ENCODE results near the gene WNT16.

Gene WNT16

DNA sequence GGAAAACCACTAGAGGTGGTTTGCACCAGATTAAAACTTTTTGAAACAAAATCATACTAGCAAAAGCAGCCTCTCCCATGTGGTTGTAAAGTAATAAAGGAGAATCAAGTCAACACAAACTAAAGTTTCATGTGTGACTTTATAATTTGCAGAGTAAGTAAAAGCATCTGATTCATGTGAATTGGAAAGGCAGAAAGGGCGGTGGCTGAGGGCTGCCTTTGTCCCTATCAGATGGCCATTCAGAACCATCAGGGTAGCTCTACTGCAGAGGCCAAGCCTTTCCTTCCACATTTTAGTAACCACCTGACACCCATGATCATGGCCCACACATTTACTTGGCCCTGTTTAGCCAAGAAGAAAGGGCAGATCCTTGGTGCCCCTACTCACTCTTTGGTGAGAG, 15.7 kb downstream of the WNT16 start:
- TF ChIP-seq, protein P1, sequence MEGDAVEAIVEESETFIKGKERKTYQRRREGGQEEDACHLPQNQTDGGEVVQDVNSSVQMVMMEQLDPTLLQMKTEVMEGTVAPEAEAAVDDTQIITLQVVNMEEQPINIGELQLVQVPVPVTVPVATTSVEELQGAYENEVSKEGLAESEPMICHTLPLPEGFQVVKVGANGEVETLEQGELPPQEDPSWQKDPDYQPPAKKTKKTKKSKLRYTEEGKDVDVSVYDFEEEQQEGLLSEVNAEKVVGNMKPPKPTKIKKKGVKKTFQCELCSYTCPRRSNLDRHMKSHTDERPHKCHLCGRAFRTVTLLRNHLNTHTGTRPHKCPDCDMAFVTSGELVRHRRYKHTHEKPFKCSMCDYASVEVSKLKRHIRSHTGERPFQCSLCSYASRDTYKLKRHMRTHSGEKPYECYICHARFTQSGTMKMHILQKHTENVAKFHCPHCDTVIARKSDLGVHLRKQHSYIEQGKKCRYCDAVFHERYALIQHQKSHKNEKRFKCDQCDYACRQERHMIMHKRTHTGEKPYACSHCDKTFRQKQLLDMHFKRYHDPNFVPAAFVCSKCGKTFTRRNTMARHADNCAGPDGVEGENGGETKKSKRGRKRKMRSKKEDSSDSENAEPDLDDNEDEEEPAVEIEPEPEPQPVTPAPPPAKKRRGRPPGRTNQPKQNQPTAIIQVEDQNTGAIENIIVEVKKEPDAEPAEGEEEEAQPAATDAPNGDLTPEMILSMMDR (IDR thresholded peaks at IDR 0.05; ENCODE audit: low read depth, low read length) = no peak
- TF ChIP-seq EZH2phosphoT487 (IDR thresholded peaks at IDR 0.05; ENCODE audit: low read depth) = no peak
- Histone ChIP-seq H3K9ac (ENCODE audit: low read length) (no peak overlapping the region), H3K79me2 (ENCODE audit: low read length) (no peaks in the 10 kb centered on the region), H3K9me3 (ENCODE audit: insufficient read depth, low read length) (no peaks in the 10 kb centered on the region), H2AFZ (ENCODE audit: low read depth, low read length) (no peak overlapping the region), H3K4me1 (ENCODE audit: low read length) (no peaks in the 10 kb centered on the region), H3K27ac (ENCODE audit: low read length) (no peak overlapping the region), H3K4me2 (ENCODE audit: low read length) (no peak overlapping the region), H3K27me3 (ENCODE audit: low read depth, low read length) (no peaks in the 10 kb centered on the region), H4K20me1 (ENCODE audit: insufficient read depth, low read length) (no peaks in the 10 kb centered on the region), H3K36me3 (replicated peaks; ENCODE audit: low read depth, low read length) (peaks cover 19% of the 10 kb centered on the region), H3K4me3 (ENCODE audit: low read length) (no peak overlapping the region)

DNA sequence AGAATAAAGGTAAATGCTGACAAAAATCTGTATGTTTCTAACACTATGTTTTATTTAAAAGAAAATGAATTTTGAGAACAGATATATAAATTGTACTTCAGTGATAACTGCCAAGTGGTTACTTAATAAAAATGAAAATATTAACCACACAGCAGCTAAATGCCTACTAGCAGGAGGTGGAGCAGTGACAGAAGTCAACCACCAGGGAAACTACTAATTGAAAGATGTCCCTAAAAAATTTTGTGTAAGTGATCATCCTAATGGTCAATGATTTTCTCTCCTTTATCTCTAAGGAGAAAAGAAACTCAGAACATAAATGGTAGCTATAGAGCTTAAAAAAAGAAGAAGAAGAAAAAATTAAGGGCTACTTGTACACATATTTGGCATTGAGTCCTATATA, 22.9 kb downstream of the WNT16 start:
- Histone ChIP-seq H2AFZ (ENCODE audit: low read depth, low read length) (no peak overlapping the region), H4K20me1 (ENCODE audit: insufficient read depth, low read length) (no peaks in the 10 kb centered on the region), H3K36me3 (replicated peaks; ENCODE audit: low read depth, low read length) (peaks cover 21% of the 10 kb centered on the region), H3K4me2 (ENCODE audit: low read length) (no peak overlapping the region), H3K9ac (ENCODE audit: low read length) (no peak overlapping the region), H3K79me2 (ENCODE audit: low read length) (no peaks in the 10 kb centered on the region), H3K27me3 (ENCODE audit: low read depth, low read length) (no peaks in the 10 kb centered on the region), H3K4me3 (ENCODE audit: low read length) (no peak overlapping the region), H3K27ac (ENCODE audit: low read length) (no peak overlapping the region), H3K4me1 (ENCODE audit: low read length) (no peaks in the 10 kb centered on the region), H3K9me3 (ENCODE audit: insufficient read depth, low read length) (no peaks in the 10 kb centered on the region)
- TF ChIP-seq, protein P1 (IDR thresholded peaks at IDR 0.05; ENCODE audit: low read depth, low read length) = no peak
- TF ChIP-seq EZH2phosphoT487 (IDR thresholded peaks at IDR 0.05; ENCODE audit: low read depth) = no peak

DNA sequence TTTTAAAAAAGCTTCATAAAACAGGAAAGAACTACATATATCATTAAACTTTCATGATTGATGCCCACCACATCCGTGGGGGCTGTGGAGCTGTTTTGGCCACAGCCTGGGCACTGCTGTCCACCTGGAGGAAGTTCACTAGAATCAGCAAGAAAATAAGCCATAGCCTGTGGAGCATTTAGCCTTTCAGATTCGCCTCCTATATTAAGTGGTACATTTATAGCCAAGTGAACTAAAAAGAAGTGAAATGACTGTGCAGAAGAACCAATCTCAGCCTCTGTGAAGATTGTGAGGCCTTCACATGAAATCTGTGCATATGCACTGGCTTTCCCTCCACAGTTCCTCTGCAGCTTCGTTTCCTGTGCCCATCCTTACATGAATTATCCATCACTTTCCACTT, 23.5 kb downstream of the WNT16 start:
- Histone ChIP-seq H4K20me1 (ENCODE audit: insufficient read depth, low read length) (no peaks in the 10 kb centered on the region), H3K4me1 (ENCODE audit: low read length) (no peaks in the 10 kb centered on the region), H2AFZ (ENCODE audit: low read depth, low read length) (no peak overlapping the region), H3K4me2 (ENCODE audit: low read length) (no peak overlapping the region), H3K9ac (ENCODE audit: low read length) (no peak overlapping the region), H3K9me3 (ENCODE audit: insufficient read depth, low read length) (no peaks in the 10 kb centered on the region), H3K27ac (ENCODE audit: low read length) (no peak overlapping the region), H3K4me3 (ENCODE audit: low read length) (no peak overlapping the region), H3K79me2 (ENCODE audit: low read length) (no peaks in the 10 kb centered on the region), H3K27me3 (ENCODE audit: low read depth, low read length) (no peaks in the 10 kb centered on the region), H3K36me3 (replicated peaks; ENCODE audit: low read depth, low read length) (peaks cover 16% of the 10 kb centered on the region)
- TF ChIP-seq EZH2phosphoT487 (IDR thresholded peaks at IDR 0.05; ENCODE audit: low read depth) = no peak
- TF ChIP-seq, protein P1 (IDR thresholded peaks at IDR 0.05; ENCODE audit: low read depth, low read length) = no peak

DNA sequence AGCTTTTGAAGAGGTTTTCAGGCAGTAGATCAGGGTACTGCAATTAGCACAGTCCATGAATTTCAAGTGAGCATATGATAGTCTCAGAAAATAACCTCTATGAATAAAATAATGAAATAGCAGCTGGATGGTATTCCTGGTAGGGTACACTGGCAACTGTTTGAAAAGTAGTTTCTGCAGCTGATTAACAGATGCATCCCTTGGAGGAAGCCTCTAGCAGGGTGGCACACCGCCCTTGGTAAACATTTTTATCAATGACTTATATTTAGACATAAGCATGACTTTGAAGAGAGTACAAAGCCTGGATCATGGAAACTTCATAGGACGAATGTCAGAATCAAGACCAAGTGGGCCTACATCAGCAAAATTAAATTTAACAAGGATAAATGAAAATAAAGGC, 26.8 kb downstream of the WNT16 start:
- TF ChIP-seq EZH2phosphoT487 (IDR thresholded peaks at IDR 0.05; ENCODE audit: low read depth) = no peak
- TF ChIP-seq, protein P1 (IDR thresholded peaks at IDR 0.05; ENCODE audit: low read depth, low read length) = no peak
- H3K9me3 ChIP-seq (ENCODE audit: insufficient read depth, low read length) = no peaks in the 10 kb centered on the region
- H3K4me3 ChIP-seq (ENCODE audit: low read length) = no peak overlapping the region
- no peaks in the 10 kb centered on the region for H3K27me3 ChIP-seq (ENCODE audit: low read depth, low read length)
- no peaks in the 10 kb centered on the region for H4K20me1 ChIP-seq (ENCODE audit: insufficient read depth, low read length)
- no peaks in the 10 kb centered on the region for H3K79me2 ChIP-seq (ENCODE audit: low read length)
- H3K4me2 ChIP-seq (ENCODE audit: low read length) = no peak overlapping the region
- peaks cover 21% of the 10 kb centered on the region for H3K36me3 ChIP-seq (replicated peaks; ENCODE audit: low read depth, low read length)
- H2AFZ ChIP-seq (ENCODE audit: low read depth, low read length) = no peak overlapping the region
- no peak overlapping the region for H3K9ac ChIP-seq (ENCODE audit: low read length)
- H3K4me1 ChIP-seq (ENCODE audit: low read length) = no peaks in the 10 kb centered on the region
- no peak overlapping the region for H3K27ac ChIP-seq (ENCODE audit: low read length)

All from OCI-LY3 (cell line).